Fibroblast of skin of abdomen (primary cell): Measurements from ENCODE around the gene GARRE1.
"Not testable (repeated sequence)": the region's sequence is repeated elsewhere in the genome, so short reads cannot be mapped to it uniquely, and the experiment has no call there.

Experiments used
- DNase-seq: peaks from one replicate; pipeline ENCODE4 v3.0.0-alpha.2; 2013

The GARRE1 gene

DNA sequence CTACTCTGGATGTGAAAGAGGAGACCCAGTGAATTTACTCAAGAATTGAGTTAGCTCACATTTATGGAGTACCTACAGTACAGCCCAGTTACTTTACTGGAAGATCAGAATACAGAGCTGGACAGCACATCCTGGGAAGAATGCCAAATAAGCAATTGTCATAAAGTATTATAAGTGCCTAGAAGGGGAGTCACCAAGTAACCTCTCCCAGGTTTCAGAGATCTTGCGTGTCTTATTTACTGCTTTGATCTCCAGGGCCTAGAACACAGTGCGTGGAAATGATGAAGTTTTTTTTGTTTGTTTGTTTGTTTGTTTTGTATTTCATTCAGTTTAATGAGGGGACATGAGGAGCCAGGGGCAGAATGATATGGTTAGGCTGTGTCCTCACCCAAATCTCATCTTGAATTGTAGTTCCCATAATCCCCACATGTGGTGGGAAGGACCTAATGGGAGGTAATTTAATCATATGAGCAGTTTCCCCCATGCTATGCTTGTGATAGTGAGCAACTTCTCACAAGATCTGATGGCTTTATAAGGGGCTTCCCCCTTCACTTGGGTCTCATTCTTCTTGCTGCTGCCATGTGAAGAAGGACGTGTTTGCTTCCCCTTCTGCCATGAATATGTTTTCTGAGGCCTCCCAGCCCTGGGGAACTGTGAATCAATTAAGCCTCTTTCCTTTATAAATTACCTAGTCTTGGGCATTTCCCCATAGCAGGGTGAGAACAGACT is 5.2 kb downstream of the GARRE1 start:
- DNase-seq, result no peak

DNA sequence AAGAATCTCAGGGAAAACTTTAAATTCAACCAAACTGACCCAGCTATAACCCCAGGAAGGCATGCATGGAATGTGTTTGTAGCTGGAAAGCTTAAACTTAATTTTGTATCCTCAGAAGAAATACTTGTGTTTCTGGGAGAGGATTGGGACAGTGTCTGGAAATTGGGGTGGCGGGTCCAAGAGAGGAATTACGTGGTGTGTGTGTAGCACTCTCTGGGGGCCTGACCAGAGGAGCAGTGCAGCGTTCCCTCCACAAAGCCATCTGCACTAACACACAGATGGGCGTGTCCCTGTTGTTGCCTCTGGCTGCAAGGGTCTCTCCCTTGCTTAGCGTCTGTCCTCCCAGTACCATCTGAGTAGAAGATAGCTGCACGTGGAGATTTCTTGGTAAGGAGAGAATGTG is 6.4 kb downstream of the GARRE1 start:
- DNase-seq, result peak; percentile 65

DNA sequence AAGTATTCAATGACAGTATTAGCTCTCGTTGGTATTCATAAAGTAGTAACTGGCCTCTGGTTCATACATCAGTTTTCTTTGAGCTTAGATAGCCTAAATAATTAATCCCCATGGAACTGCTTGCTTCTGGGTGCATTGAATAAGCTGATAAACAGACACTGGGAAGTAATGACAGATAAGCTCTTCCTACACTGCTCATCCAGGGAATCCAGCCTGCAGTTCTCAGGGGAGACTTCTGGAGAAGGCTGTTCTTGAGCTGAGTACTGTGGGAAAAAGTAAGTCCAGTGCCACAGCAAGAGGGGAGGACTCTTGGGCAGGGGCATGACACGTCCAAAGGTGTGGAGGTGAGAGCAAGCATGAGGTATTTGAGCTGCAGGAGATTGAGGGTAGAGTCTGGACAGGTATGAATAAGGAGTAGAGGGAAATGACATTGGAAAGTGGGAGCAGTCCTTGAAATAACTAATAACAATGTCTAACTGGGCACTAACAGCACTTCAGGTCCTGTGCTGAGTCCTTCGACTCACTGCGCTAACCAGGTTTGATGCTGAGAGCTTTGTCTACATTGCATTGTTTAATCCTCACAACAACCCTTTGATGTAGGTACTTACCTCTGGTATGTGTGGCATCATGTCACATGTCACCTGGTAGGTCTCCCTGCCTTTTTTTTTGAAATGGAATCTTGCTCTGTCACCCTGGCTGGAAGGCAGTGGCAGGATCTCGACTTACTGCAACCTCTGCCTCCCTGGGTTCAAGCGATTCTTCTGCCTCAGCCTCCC is 7.2 kb downstream of the GARRE1 start:
- DNase-seq, result no peak

DNA sequence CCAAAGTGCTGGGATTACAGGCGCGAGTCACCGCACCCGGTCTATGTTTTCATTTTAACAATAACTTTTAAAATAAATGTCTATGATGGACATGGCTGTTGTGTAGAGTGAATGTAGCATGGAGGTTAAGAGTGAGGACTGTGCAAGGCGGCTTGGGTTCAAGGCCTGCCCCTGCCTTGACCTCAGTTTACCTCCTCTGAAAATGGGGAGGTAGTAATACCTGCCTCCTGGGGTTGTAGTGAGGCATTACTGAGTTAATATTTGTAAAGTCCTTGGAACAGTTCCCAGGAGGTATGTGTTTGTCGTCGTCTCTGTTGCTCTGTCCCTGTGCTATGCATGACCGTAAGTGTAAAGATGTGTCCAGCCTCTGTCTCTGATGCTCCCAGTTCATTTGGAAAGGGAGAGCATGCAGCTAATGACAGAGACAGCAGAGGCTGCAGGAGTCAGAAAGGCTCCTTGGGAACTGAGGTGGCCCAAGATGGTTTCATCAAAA is 9.4 kb downstream of the GARRE1 start:
- DNase-seq, result no peak

DNA sequence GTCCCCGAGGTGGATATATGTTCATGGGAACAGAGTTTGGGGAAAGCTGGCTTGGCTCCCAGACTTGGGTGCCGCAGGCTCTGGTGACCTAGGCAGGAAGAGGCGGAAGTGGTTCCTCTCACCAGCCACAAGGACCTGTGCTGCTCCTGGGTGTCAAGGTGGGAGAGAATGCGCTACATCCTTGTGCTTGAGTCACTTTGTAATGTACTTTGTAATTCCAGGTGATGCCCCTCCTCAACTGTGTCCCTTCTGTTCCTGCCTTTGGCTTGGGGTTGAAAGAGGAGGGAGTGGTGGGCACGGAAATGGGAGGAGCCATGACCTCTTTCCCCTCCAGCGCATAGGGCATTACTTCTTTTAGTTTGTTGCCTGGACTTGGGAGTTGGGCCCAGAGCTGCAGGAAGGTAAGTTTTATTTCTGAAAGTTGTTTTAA is 10.9 kb downstream of the GARRE1 start:
- DNase-seq, result no peak

DNA sequence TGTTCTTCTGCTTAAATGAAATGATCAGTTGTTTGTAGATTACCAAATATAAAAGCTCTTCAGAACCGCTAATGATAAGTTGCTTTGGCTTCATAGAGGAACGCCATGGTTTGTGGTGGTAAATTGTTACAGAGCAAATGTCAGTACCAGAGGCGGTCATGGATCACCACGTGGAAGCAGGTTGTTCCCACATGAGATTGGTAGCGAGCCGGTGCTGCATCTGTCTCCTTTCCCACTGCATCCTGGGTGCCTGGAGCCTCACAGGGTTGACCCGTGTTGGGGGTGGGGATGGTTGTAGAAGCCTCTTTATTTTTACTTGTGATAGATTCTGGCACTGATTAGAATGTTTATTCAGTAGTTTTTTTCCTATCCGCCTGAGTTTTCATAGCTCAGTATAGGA is 14.7 kb downstream of the GARRE1 start:
- DNase-seq, result no peak

DNA sequence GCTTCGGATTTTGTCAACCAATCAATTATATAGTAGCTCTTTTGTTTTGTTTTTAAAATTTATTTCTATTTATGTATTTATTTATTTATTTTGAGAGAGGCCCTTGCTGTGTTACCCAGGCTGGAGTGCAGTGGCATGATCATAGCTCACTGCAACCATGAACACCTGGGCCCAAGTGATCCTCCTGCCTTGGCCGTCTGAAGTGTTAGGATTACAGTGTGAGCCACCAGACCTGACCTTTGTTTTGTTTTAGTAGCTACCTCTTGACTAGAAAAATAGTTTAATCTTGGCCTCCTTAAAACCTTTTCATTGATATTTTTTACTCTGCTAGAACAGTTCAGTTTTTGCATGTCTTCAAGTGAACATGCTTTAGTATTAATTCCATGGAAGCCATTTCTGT is 15.1 kb downstream of the GARRE1 start:
- no peak for DNase-seq

DNA sequence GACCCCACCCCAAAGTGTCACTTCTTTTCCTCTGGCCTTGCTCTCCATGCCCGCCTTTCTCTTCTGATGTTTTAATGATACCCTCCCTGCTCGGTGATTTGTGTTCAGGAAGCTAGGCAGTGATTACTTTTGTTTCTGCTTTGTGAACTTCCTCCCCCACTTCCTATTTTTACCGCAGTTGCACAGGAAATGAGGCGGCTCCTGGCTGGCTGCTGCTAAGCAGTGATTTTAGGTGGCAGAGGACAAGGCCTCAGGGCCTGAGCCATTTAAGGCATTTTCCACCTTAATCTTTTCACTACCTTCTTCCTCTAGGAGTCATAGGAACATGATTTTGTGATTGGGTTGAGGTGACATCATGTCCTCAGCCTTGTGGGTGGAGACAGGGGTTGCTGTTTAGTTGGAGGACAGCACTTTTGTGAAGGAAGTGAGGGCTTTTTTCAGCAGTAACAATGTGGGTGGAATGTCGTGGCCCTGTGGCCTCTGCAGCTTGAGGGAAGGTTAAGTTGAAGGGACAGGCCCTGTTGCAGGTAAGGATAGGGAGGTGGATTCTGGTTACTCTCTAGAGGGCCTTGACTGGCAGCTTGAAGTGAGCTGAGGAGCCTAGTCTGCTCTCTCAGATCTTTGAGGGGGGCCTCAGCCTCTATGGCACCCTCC is 15.7 kb downstream of the GARRE1 start:
- peak; percentile 60 for DNase-seq

DNA sequence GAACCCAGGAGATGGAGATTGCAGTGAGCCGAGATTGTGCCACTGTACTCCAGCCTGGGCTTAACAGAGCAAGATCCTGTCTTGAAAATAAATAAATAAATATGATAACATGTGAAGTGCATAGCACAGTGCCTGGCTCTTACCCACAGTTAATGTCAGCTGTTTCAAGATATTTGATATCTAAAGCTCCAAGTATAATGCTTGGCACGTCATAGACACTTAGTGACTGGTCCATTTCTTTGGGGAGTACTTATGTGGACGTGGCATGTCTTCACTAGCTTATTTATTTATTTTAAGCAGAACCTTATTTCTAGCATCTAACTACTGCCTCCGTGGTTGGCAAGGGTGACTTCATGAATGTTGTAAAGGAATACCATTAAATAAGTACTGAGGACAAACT is 18.8 kb downstream of the GARRE1 start:
- no peak for DNase-seq

DNA sequence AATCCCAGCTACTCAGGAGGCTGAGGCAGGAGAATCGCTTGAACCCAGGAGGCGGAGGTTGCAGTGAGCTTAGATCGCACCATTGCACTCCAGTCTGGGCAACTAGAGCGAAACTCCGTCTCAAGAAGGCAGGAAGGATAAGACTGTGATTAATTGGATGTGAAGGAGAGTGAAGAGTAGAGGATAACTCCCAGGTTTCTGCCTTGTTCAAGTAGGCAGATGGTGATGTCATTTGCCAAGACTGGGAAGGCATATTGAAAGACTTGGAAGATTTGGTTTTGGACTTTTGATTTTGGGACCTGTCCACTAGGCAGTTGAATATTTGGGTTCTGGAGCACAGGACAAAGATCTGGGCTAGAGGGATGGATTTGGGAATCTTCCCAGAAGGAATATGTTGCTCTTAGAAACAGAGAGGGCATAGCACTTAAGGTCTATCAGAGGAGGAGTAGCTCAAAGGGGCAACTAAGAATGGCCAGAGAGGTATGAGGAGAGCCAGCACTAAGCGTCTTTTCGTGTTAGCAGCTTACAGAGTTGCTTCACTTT is 20.0 kb downstream of the GARRE1 start:
- no peak for DNase-seq

DNA sequence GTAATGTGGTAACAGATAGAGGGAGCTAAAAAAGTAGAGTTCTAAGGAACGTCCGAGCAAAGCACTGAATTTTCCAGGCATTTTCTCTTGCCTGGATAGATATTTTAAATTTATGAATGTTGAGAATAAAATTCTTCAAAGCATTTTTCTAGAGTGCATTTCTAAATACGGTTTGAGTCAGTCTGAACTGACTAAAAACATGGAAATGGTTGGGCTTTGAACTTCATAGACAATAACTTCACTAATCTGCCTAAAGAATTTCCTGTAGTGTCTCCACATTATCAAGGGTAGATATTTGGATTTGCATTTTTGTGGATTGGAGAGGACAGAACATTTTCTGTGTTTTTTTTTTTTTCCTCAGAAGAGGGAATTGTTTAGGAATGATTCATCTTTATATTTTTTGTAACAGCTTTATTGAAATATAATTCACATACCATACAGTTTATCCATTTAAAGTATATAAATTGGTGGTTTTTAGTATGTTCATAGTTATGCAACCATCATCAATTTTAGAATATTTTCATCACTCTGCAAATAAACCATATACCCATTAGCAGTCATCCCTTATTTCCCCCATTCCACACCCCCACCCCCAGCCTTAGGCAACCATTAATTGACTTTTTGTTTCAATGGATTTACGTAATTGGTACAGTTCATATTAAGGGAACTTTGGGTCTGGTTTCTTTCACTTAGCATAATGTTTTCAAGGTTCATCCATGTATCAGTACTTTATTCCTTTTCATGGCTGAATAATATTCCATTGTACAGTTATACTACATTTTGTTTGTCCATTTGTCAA is 20.7 kb downstream of the GARRE1 start:
- peak; percentile 98 for DNase-seq

DNA sequence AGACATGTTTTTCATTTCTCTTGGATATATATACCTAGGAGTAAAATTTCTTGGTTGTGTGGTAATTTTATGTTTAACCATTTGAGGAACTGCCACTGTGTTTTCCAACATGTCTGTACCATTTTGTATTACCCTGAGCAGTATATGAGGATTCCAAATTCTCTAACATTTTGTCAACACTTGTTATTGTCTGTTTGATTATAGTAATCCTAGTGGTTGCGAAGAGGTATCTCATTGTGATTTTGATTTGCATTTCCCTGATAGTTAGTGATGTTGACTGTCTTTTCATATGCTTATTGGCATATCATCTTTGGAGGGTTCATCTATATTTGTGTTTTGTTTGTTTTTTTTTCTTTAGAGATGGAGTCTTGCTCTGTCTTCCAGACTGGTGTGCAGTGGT is 21.4 kb downstream of the GARRE1 start:
- no peak for DNase-seq

DNA sequence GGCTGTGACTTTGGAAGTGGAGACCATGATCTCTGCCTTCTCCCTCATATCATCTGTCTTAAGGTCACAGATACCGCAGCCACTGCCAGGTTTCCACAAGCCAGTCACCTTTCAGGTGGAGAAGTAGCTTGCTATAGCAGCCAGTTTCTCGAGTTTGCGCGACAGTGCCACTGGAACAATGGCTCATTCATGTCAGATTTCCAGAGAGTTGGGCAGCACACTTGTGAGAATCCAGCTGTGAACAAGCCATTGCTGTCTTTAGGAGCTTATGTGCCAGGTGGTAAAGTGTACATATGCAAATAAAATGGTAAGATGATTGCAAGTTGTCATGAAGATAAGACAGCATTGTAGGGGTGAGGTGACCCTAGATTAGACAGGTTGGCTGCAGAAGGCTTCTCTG is 22.3 kb downstream of the GARRE1 start:
- no peak for DNase-seq

DNA sequence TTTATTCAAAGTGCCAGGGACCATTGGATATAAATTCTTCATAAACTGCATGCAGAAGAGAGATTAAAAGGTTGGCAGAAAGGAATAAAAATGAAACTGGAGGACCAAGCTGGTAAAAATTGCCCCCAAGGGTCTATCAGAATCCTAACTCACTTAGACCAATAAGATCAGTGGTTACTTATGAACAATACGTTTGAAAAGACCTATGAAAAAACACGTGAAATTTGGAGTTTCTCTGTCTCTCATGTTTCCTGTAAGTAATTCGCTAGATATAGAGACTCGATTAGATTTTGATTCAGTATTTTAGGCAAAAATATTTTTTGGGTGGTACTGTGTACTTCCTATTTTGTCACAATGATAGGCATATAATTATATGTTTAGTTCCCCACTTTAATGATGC is 22.9 kb downstream of the GARRE1 start:
- no peak for DNase-seq

DNA sequence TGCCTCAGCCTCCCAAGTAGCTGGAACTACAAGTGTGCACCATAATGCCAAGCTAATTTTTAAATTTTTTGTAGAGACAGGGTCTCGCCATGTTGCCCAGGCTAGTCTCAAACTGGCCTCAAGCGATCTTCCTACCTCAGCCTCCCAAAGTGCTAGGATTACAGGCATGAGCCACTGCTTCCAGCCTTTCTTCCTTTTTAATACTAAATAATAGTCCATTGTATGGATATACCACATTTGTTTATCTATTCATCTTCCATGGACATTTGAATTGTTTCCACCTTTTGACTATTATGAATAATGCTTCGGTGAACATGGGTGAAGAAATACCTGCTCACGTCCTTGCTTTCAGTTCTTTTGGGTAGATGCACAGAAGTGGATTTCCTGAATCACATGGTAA is 24.4 kb downstream of the GARRE1 start:
- no peak for DNase-seq

DNA sequence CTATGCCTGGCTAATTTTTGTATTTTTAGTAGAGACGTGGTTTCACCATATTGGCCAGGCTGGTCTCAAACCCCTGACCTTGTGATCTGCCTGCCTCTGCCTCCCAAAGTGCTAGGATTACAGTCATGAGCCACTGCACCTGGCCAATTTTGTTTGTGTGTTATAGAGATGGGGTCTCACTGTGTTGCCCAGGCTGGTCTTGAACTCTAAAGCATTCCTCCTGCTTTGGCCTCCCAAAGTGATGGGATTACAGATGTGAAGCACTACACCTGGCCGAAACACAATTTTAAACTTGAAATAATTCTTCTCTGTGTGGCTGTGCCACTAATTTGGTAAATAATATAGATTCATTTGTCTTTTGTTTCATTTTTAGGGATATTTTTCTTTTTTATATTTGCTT is 27.1 kb downstream of the GARRE1 start:
- not testable (repeated sequence) for DNase-seq

DNA sequence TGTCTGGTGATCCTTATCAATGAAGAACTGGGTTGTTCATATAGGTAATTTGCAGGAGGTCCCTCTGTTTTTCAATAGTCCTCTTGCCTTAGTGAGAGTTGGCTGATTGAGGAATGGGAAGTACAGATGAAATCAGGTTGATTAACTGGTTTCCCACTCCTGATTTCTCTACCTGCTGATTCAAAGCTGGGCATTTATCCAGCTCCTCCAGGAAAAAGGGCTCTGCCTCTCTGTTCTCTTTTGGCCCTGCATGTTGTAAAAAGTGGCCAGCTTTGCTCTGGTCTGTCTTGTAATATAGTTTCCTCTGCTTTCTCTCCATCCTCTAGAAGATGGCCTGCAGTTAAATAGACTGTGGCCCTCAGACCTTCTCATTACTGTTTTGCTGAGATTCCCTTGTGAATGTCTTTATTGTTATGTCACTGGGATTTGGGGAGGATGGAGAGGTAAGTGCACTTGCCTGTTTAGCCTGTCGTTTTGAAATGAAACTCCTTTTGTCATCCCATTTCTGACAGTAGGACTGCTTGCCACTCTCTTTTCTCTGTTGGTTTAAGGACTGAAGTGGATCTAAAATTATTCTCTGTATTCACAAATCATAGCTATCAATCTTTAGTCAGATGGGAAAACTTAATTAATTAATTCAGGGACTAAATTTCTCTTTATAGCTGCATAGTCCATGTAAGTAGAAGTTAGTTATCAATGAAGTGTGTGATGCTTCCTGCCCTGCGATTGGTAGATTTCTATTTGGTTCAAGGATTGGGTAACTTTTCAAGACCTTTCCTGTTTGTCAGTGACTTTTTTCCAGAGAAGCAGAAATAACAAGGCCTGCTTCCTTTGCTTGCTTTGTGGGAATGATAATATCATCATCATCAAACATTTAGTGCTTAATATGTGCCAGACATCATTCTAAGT is 28.5 kb downstream of the GARRE1 start:
- no peak for DNase-seq

DNA sequence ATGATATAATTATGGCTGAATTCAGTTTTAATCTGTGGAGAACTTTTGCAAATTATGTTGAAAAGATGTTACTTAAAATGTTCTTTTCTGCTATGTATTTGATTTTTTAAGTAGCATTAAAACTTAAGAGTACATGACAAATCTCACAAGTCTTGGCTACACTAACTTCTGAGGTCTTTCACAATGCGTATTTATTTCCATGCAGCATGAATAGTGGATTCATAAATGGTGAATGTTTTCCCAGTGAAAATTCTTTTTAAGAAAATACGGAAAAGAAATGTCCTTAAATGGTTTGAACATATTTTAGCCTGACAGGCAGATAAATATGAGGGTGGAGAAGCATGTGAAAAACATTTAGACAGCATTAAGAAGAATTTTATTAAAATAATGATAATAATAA is 30.2 kb downstream of the GARRE1 start:
- no peak for DNase-seq

DNA sequence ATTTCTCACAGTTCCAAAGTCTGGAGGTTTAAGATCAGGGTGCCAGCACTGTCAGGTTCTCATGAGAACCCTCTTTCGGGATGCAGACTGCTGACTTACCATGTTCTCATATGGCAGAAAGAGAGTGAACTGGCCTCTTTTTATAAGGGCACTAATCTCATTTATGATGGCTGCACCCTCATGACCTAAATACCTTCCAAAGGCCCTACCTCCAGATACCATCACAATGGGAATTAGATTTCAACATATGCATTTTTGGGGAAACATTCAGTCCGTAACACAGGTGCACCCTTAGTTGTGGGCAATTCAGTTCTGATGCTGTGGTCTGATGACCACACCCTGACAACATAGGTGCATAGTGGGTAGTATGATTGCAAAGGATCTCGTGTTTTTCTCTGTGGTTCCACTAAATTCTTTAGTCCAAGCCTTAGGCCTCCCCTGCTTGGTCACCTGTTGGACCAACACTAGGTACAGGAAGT is 33.3 kb downstream of the GARRE1 start:
- no peak for DNase-seq

DNA sequence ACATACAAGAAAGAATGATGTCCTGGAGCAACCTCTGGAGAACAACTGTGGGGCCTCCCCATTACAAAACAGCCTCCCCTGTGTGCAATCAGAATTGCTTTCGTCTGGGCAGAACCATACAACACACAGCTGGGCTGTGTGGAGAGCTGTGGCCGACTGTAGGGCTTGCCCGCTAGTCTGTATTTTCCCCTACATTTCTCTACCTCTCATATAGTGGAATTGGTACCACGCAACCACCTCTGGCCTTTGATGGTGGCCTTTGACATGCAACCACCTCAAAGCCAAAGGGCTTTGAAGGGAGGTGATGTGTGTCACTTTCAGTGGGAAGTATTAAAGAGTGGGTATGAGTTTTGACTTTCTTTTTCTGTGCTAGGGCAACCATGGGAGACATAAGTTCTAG is 34.0 kb downstream of the GARRE1 start:
- DNase-seq, result no peak

DNA sequence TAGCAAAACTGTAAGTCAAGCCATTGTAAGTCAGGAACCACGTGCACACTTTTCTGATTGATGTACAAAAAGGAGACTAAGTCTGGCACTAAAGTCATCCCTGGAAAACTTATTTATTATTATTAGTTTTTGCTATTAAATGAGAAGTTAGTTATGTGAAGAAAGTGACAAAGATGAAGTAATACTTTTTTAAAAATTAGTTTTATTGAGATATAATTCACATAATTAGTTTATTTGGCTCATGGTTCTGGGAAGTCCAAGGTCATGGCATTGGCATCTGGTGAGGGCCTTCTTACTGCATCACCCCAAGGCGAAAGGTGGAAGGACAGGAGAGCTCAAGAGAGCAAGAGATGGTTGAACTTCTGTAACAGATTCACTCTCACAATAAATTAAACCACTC is 36.9 kb downstream of the GARRE1 start:
- DNase-seq, result no peak
